ENCODE results near the gene DAAM2. TPM values are rescaled to one million over a fixed set of nuclear protein-coding genes. Genes with fewer than 3 reads are reported as not detected.

The DAAM2 gene
- total RNA-seq, 1 experiment from 2014 or later = 4.8 TPM

- Histone ChIP-seq H3K9me3 (ENCODE audit: low read depth, low read length, poor library complexity, severe bottlenecking) (no peaks in the 10 kb centered on the region), H3K27ac (ENCODE audit: low read depth, low read length, poor library complexity, severe bottlenecking) (no peak overlapping the region), H3K4me1 (ENCODE audit: insufficient read depth, low read length, poor library complexity, severe bottlenecking) (no peaks in the 10 kb centered on the region), H3K4me3 (ENCODE audit: low read depth, low read length, poor library complexity, severe bottlenecking) (no peak overlapping the region), H3K27me3 (replicated peaks; ENCODE audit: insufficient read depth, low read depth, low read length, poor library complexity) (no peaks in the 10 kb centered on the region), H3K36me3 (ENCODE audit: insufficient read depth, low read length, poor library complexity, severe bottlenecking) (no peaks in the 10 kb centered on the region)
- ChIA-PET POLR2A (ENCODE audit: low non-redundant PET) (no interaction called here), CTCF (no interaction called here)
- no TSS peak for BruUV-seq (replicated peaks)
- no peak for TF ChIP-seq EZH2 (IDR thresholded peaks at IDR 0.05; ENCODE audit: borderline replicate concordance, low read depth, low read length, poor library complexity, severe bottlenecking)
- no peak for TF ChIP-seq CTCF (conservative IDR thresholded peaks at IDR 0.05; ENCODE audit: low read depth, low read length)
- no peak for DNase-seq (ENCODE audit: low spot score)
- intact Hi-C loops (cut with micrococcal nuclease; ENCODE audit: unreplicated experiment) = no loop called here
These were observed 106.4 kb downstream of the DAAM2 start for GRCh38 chr6:39898625-39899024.

GRCh38 chr6:39899554-39900295, 107.5 kb downstream of the DAAM2 start:
- intact Hi-C loops (cut with micrococcal nuclease; ENCODE audit: unreplicated experiment) = no loop called here
- TF ChIP-seq EZH2 (IDR thresholded peaks at IDR 0.05; ENCODE audit: borderline replicate concordance, low read depth, low read length, poor library complexity, severe bottlenecking) (no peak), CTCF (conservative IDR thresholded peaks at IDR 0.05; ENCODE audit: low read depth, low read length) (no peak)
- H3K27me3 ChIP-seq (replicated peaks; ENCODE audit: insufficient read depth, low read depth, low read length, poor library complexity) = no peaks in the 10 kb centered on the region
- CTCF ChIA-PET = no interaction called here
- no peaks in the 10 kb centered on the region for H3K36me3 ChIP-seq (ENCODE audit: insufficient read depth, low read length, poor library complexity, severe bottlenecking)
- no peak overlapping the region for H3K27ac ChIP-seq (ENCODE audit: low read depth, low read length, poor library complexity, severe bottlenecking)
- DNase-seq (ENCODE audit: low spot score) = no peak
- BruUV-seq (replicated peaks) = no TSS peak
- H3K4me3 ChIP-seq (ENCODE audit: low read depth, low read length, poor library complexity, severe bottlenecking) = no peak overlapping the region
- no peaks in the 10 kb centered on the region for H3K4me1 ChIP-seq (ENCODE audit: insufficient read depth, low read length, poor library complexity, severe bottlenecking)
- H3K9me3 ChIP-seq (ENCODE audit: low read depth, low read length, poor library complexity, severe bottlenecking) = no peaks in the 10 kb centered on the region
- POLR2A ChIA-PET (ENCODE audit: low non-redundant PET) = no interaction called here

- BruUV-seq (replicated peaks) = no TSS peak
- H3K9me3 ChIP-seq (ENCODE audit: low read depth, low read length, poor library complexity, severe bottlenecking) = no peaks in the 10 kb centered on the region
- no peak for DNase-seq (ENCODE audit: low spot score)
- no peaks in the 10 kb centered on the region for H3K4me1 ChIP-seq (ENCODE audit: insufficient read depth, low read length, poor library complexity, severe bottlenecking)
- no peak for TF ChIP-seq EZH2 (IDR thresholded peaks at IDR 0.05; ENCODE audit: borderline replicate concordance, low read depth, low read length, poor library complexity, severe bottlenecking)
- TF ChIP-seq CTCF (conservative IDR thresholded peaks at IDR 0.05; ENCODE audit: low read depth, low read length) = no peak
- POLR2A ChIA-PET (ENCODE audit: low non-redundant PET) = no interaction called here
- CTCF ChIA-PET = no interaction called here
- intact Hi-C loops (cut with micrococcal nuclease; ENCODE audit: unreplicated experiment) = no loop called here
- H3K4me3 ChIP-seq (ENCODE audit: low read depth, low read length, poor library complexity, severe bottlenecking) = no peak overlapping the region
- H3K27ac ChIP-seq (ENCODE audit: low read depth, low read length, poor library complexity, severe bottlenecking) = no peak overlapping the region
- H3K27me3 ChIP-seq (replicated peaks; ENCODE audit: insufficient read depth, low read depth, low read length, poor library complexity) = no peaks in the 10 kb centered on the region
- no peaks in the 10 kb centered on the region for H3K36me3 ChIP-seq (ENCODE audit: insufficient read depth, low read length, poor library complexity, severe bottlenecking)
These were observed 109.0 kb downstream of the DAAM2 start for GRCh38 chr6:39901116-39901655.

Measured in A673 (cell line).